Measurements from ENCODE around the gene RRP15. TPM values are rescaled to one million over a fixed set of nuclear protein-coding genes. Genes with fewer than 3 reads are reported as not detected.

Gene RRP15
- total RNA-seq, 1 experiment from 2014 or later, result 25.5 TPM

DNA sequence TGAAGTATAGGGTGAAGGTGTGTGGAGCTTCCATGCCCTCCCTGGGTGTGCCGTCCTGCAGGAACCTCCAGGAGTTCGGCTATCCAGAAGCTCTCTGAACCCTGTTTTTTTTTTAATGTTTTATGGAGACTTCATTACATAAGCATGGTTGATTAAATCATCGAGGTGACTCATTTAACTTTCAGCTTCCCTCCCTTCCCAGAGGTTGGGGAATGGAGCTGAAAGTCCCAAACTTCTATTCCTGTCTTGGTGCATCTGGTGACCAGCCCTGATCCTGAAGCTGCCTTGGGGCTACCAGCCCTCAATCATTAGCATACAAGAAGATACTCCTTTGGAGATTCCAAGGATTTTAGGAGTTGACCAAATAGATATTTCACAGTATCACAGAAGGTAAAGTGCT lies 9.5 kb downstream of the RRP15 start:
- Histone ChIP-seq H3K9ac (ENCODE audit: low read length) (no peak overlapping the region), H3K36me3 (ENCODE audit: control insufficient read depth in 1 of 2, insufficient read depth in 2 of 2, low read length in 2 of 2) (no peaks in the 10 kb centered on the region), H3K9me3 (ENCODE audit: control insufficient read depth in 1 of 2, insufficient read depth in 1 of 2, low read depth in 1 of 2, low read length in 2 of 2) (no peaks in the 10 kb centered on the region), H2AFZ (ENCODE audit: low read depth, low read length, poor library complexity, severe bottlenecking) (no peak overlapping the region), H3K4me2 (ENCODE audit: low read length) (no peak overlapping the region), H4K20me1 (ENCODE audit: insufficient read depth) (peaks cover 4% of the 10 kb centered on the region; the same call in 1 of the 2 replicates), H3K27ac (ENCODE audit: low read depth, low read length) (no peak overlapping the region), H3K4me3 (replicated peaks in 1 of 2; ENCODE audit: low read depth in 1 of 2, low read length in 2 of 2) (no peak overlapping the region), H3K4me1 (ENCODE audit: control insufficient read depth in 1 of 2, insufficient read depth in 2 of 2, low read length in 2 of 2) (no peaks in the 10 kb centered on the region), H3K79me2 (ENCODE audit: insufficient read depth, low read length) (peaks cover 99% of the 10 kb centered on the region), H3K9me2 (ENCODE audit: insufficient read depth) (no peaks in the 10 kb centered on the region), H3K27me3 (ENCODE audit: insufficient read depth, low read length) (no peaks in the 10 kb centered on the region)
- RAD21 ChIA-PET (ENCODE audit: low non-redundant PET in 1 of 2, low total read pairs in 2 of 2, uncharacterized antibody in 2 of 2, unreplicated experiment in 2 of 2), result no interaction called here
- TF ChIP-seq ZNF274 (IDR thresholded peaks at IDR 0.05; ENCODE audit: low read depth, low read length) (no peak), ELF1 (IDR thresholded peaks at IDR 0.05; ENCODE audit: borderline replicate concordance, low read depth) (no peak), SP1 (IDR thresholded peaks at IDR 0.05; ENCODE audit: low read depth) (no peak)
- TF ChIP-seq, protein P1, sequence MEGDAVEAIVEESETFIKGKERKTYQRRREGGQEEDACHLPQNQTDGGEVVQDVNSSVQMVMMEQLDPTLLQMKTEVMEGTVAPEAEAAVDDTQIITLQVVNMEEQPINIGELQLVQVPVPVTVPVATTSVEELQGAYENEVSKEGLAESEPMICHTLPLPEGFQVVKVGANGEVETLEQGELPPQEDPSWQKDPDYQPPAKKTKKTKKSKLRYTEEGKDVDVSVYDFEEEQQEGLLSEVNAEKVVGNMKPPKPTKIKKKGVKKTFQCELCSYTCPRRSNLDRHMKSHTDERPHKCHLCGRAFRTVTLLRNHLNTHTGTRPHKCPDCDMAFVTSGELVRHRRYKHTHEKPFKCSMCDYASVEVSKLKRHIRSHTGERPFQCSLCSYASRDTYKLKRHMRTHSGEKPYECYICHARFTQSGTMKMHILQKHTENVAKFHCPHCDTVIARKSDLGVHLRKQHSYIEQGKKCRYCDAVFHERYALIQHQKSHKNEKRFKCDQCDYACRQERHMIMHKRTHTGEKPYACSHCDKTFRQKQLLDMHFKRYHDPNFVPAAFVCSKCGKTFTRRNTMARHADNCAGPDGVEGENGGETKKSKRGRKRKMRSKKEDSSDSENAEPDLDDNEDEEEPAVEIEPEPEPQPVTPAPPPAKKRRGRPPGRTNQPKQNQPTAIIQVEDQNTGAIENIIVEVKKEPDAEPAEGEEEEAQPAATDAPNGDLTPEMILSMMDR (IDR thresholded peaks at IDR 0.05 in 2 of 3, conservative IDR thresholded peaks at IDR 0.05 in 1 of 3; ENCODE audit: borderline replicate concordance in 1 of 3, insufficient read depth in 1 of 3, low read depth in 2 of 3, low read length in 2 of 3), result no peak
- no peak for ATAC-seq
- CTCF ChIA-PET, result no interaction called here
- BruUV-seq (replicated peaks), result no TSS peak
- POLR2A ChIA-PET, result no interaction called here
- intact Hi-C loops (cut with micrococcal nuclease), result no loop called here
- DNase-seq (ENCODE audit: low read depth, low spot score), result no peak

DNA sequence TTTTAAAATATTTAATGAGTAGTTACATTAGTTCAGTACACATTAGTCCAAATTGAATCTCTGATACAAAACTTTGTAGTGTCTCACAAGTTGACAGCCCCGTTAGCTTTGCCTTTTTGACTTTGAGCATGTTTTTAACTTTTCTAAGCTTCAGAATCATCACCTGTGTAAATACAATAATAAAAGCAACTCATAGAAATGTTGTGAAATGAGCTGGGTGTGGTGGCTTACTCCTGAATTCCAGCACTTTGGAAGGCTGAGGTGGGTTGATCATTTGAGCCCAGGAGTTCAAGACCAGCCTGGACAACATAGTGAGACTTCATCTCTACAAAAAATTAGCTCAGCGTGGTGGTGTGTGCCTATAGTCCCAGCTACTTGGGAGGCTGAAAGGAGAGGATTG lies 11.1 kb downstream of the RRP15 start:
- no peak overlapping the region for H3K27ac ChIP-seq (ENCODE audit: low read depth, low read length)
- H4K20me1 ChIP-seq (ENCODE audit: insufficient read depth), result peaks cover 8% of the 10 kb centered on the region; the same call in 1 of the 2 replicates
- ChIA-PET POLR2A (no interaction called here), RAD21 (ENCODE audit: low non-redundant PET in 1 of 2, low total read pairs in 2 of 2, uncharacterized antibody in 2 of 2, unreplicated experiment in 2 of 2) (no interaction called here), CTCF (interaction anchor here (1.3 to 1.4 kb wide), 2 partner anchors 36 to 771 kb away, joined by 4 read pairs; no protein-coding TSS in a partner anchor)
- H3K4me3 ChIP-seq (replicated peaks in 1 of 2; ENCODE audit: low read depth in 1 of 2, low read length in 2 of 2), result no peak overlapping the region
- H3K27me3 ChIP-seq (ENCODE audit: insufficient read depth, low read length), result no peaks in the 10 kb centered on the region
- no peaks in the 10 kb centered on the region for H3K36me3 ChIP-seq (ENCODE audit: control insufficient read depth in 1 of 2, insufficient read depth in 2 of 2, low read length in 2 of 2)
- no peak overlapping the region for H3K9ac ChIP-seq (ENCODE audit: low read length)
- H3K9me2 ChIP-seq (ENCODE audit: insufficient read depth), result no peaks in the 10 kb centered on the region
- H3K4me2 ChIP-seq (ENCODE audit: low read length), result no peak overlapping the region
- H3K9me3 ChIP-seq (ENCODE audit: control insufficient read depth in 1 of 2, insufficient read depth in 1 of 2, low read depth in 1 of 2, low read length in 2 of 2), result no peaks in the 10 kb centered on the region
- peaks cover 98% of the 10 kb centered on the region for H3K79me2 ChIP-seq (ENCODE audit: insufficient read depth, low read length)
- no peak overlapping the region for H2AFZ ChIP-seq (ENCODE audit: low read depth, low read length, poor library complexity, severe bottlenecking)
- intact Hi-C loops (cut with micrococcal nuclease), result no loop called here
- no peak for ATAC-seq
- BruUV-seq (replicated peaks), result no TSS peak
- H3K4me1 ChIP-seq (ENCODE audit: control insufficient read depth in 1 of 2, insufficient read depth in 2 of 2, low read length in 2 of 2), result no peaks in the 10 kb centered on the region
- DNase-seq (ENCODE audit: low read depth, low spot score), result no peak
- TF ChIP-seq SIN3A (IDR thresholded peaks at IDR 0.05; ENCODE audit: low read depth), result no peak
- TF ChIP-seq, protein P2, sequence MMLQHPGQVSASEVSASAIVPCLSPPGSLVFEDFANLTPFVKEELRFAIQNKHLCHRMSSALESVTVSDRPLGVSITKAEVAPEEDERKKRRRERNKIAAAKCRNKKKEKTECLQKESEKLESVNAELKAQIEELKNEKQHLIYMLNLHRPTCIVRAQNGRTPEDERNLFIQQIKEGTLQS (IDR thresholded peaks at IDR 0.05), result no peak
- TF ChIP-seq EZH2phosphoT487 (IDR thresholded peaks at IDR 0.05; ENCODE audit: borderline replicate concordance), result no peak
- TF ChIP-seq ELF1 (IDR thresholded peaks at IDR 0.05; ENCODE audit: borderline replicate concordance, low read depth), result no peak
- TF ChIP-seq POLR2AphosphoS5 (IDR thresholded peaks at IDR 0.05; ENCODE audit: low read depth, low read length), result no peak
- TF ChIP-seq, protein P1 (IDR thresholded peaks at IDR 0.05 in 2 of 3, conservative IDR thresholded peaks at IDR 0.05 in 1 of 3; ENCODE audit: borderline replicate concordance in 1 of 3, insufficient read depth in 1 of 3, low read depth in 2 of 3, low read length in 2 of 3), result no peak
- no peak for TF ChIP-seq ZFX (IDR thresholded peaks at IDR 0.05)
- no peak for TF ChIP-seq CBX3 (IDR thresholded peaks at IDR 0.05; ENCODE audit: low read depth)
- no peak for TF ChIP-seq SP1 (IDR thresholded peaks at IDR 0.05; ENCODE audit: low read depth)
- no peak for TF ChIP-seq EGR1 (IDR thresholded peaks at IDR 0.05; ENCODE audit: low read depth)
- no peak for TF ChIP-seq RAD21 (IDR thresholded peaks at IDR 0.05; ENCODE audit: low read depth)
- no peak for TF ChIP-seq CEBPB (IDR thresholded peaks at IDR 0.05; ENCODE audit: low read depth)
